PFSK-1 (cell line): ENCODE measurements around the gene ZNF419.

ENCODE experiments used
- POLR2AphosphoS5 ChIP-seq: IDR thresholded peaks from 2 replicates; pipeline ENCODE4 v1.6.1; 2012; ENCODE audit warnings: low read depth, mild to moderate bottlenecking, control low read depth, low read length, moderate library complexity
- SIN3A ChIP-seq: IDR thresholded peaks from 2 replicates; pipeline ENCODE4 v1.6.1; 2012; ENCODE audit warnings: mild to moderate bottlenecking, low read length, moderate library complexity, borderline replicate concordance; ENCODE audit not compliant: insufficient read depth
- TF ChIP-seq, protein P1 (sequence below), 2 experiments: IDR thresholded peaks; 2 replicates each; pipeline versions ENCODE4 v1.6.1 to v1.8.0; 2011 to 2012; ENCODE audit warnings: low read depth in 2 of 2, low read length in 2 of 2, control low read depth in 1 of 2, inconsistent platforms in 1 of 2, mild to moderate bottlenecking in 1 of 2, moderate library complexity in 1 of 2; ENCODE audit not compliant: insufficient read depth in 1 of 2

DNA sequence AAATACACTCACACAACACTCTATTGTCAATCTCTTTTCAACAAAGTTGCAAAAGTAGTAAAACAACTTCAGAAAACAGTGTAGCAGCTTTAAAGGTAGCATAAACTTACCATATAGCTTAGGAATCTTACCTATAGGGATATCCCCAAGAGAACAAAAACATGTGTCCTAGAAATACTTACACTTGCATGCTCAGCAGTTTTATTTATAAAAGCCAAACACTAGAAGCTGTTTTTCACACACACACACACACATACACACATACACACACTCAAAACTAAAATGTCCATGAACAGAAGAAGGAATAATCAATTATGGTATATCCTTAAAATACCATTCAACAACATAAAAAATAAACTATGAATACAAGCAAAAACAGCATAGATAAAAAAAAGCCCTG is 23.9 kb downstream of the ZNF419 start:
- TF ChIP-seq SIN3A (no peak), POLR2AphosphoS5 (no peak)
- TF ChIP-seq, protein P1, sequence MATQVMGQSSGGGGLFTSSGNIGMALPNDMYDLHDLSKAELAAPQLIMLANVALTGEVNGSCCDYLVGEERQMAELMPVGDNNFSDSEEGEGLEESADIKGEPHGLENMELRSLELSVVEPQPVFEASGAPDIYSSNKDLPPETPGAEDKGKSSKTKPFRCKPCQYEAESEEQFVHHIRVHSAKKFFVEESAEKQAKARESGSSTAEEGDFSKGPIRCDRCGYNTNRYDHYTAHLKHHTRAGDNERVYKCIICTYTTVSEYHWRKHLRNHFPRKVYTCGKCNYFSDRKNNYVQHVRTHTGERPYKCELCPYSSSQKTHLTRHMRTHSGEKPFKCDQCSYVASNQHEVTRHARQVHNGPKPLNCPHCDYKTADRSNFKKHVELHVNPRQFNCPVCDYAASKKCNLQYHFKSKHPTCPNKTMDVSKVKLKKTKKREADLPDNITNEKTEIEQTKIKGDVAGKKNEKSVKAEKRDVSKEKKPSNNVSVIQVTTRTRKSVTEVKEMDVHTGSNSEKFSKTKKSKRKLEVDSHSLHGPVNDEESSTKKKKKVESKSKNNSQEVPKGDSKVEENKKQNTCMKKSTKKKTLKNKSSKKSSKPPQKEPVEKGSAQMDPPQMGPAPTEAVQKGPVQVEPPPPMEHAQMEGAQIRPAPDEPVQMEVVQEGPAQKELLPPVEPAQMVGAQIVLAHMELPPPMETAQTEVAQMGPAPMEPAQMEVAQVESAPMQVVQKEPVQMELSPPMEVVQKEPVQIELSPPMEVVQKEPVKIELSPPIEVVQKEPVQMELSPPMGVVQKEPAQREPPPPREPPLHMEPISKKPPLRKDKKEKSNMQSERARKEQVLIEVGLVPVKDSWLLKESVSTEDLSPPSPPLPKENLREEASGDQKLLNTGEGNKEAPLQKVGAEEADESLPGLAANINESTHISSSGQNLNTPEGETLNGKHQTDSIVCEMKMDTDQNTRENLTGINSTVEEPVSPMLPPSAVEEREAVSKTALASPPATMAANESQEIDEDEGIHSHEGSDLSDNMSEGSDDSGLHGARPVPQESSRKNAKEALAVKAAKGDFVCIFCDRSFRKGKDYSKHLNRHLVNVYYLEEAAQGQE (IDR thresholded peaks at IDR 0.05; ENCODE audit: insufficient read depth in 1 of 2, low read depth in 2 of 2, low read length in 2 of 2), result no peak
